K562 (cell line): ENCODE results near the gene TRAPPC8. TPM values are rescaled to one million over a fixed set of nuclear protein-coding genes. Genes with fewer than 3 reads are reported as not detected.

Experiments used
- CEBPG ChIP-seq, 3 experiments: fragments of 200-800 bp in 1 of 3; sonication (Bioruptor generic) in 1 of 3; sonication (generic) in 1 of 3; formaldehyde crosslinking in 1 of 3; IDR thresholded peaks in 2 of 3; conservative IDR thresholded peaks in 1 of 3; 2 replicates each; pipeline versions ENCODE4 v1.6.1 to v1.8.0; 2016 to 2022; ENCODE audit warnings: missing compliant biosample characterization in 2 of 3, missing genetic modification characterization in 2 of 3, mild to moderate bottlenecking in 1 of 3, missing genetic modification reagents in 1 of 3
- CREB3L1 ChIP-seq: fragments of 450-650 bp; IDR thresholded peaks from 2 replicates; pipeline ENCODE4 v1.6.1; 2014; ENCODE audit warnings: low read depth, mild to moderate bottlenecking, moderate library complexity, borderline replicate concordance
- FOSL1 ChIP-seq: fragments of 200-800 bp; sonication (Bioruptor generic); conservative IDR thresholded peaks from 2 replicates; pipeline ENCODE4 v1.6.1; 2016; ENCODE audit warnings: missing genetic modification characterization, missing compliant biosample characterization
- GTF2E2 ChIP-seq: fragments of 200-800 bp; sonication (Bioruptor generic); IDR thresholded peaks from 2 replicates; pipeline ENCODE4 v1.6.1; 2016; ENCODE audit warnings: missing genetic modification characterization, missing compliant biosample characterization
- HMG20B ChIP-seq: fragments of 250-450 bp; sonication (Bioruptor Pico); IDR thresholded peaks from 2 replicates; pipeline ENCODE4 v1.5.0; 2021; ENCODE audit warnings: mild to moderate bottlenecking
- HNRNPH1 ChIP-seq: fragments of 200-400 bp; formaldehyde crosslinking; optimal IDR thresholded peaks from 2 replicates; pipeline ENCODE3; 2017; ENCODE audit warnings: low read depth, mild to moderate bottlenecking, low read length, moderate library complexity
- KHSRP ChIP-seq: fragments of 450-650 bp; IDR thresholded peaks from 2 replicates; pipeline ENCODE4 v1.6.1; 2017
- KLF6 ChIP-seq: fragments of 250-450 bp; sonication (Bioruptor Pico); IDR thresholded peaks from 2 replicates; pipeline ENCODE4 v1.4.0; 2020; ENCODE audit warnings: mild to moderate bottlenecking, moderate library complexity, borderline replicate concordance
- MXI1 ChIP-seq: IDR thresholded peaks from 2 replicates; pipeline ENCODE4 v1.6.1; 2011; ENCODE audit warnings: low read depth, mild to moderate bottlenecking, improper control_type of control experiment, low read length
- PREB ChIP-seq: sonication (generic); formaldehyde crosslinking; IDR thresholded peaks from 2 replicates; pipeline ENCODE4 v1.8.1; 2023; ENCODE audit warnings: mild to moderate bottlenecking, missing genetic modification reagents
- RBFOX2 ChIP-seq: fragments of 200-400 bp; formaldehyde crosslinking; IDR thresholded peaks from 2 replicates; pipeline ENCODE4 v1.6.1; 2017; ENCODE audit warnings: low read depth, mild to moderate bottlenecking, low read length, moderate library complexity
- ZMIZ1 ChIP-seq, 2 experiments: fragments of 150-350 bp in 1 of 2; IDR thresholded peaks; 2 replicates each; pipeline ENCODE4 v1.6.1; 2012 to 2016; ENCODE audit warnings: low read depth in 2 of 2, low read length in 2 of 2, mild to moderate bottlenecking in 1 of 2, moderate library complexity in 1 of 2
- ZNF609 ChIP-seq: sonication (generic); formaldehyde crosslinking; IDR thresholded peaks from 2 replicates; pipeline ENCODE4 v1.8.1; 2023; ENCODE audit warnings: missing genetic modification reagents, mild to moderate bottlenecking, borderline replicate concordance
- ZNF778 ChIP-seq: fragments of 450-650 bp; formaldehyde crosslinking; IDR thresholded peaks from 2 replicates; pipeline ENCODE4 v1.4.0; 2020; ENCODE audit warnings: mild to moderate bottlenecking, moderate library complexity
- polyA plus RNA-seq, 8 experiments: library from polyadenylated mRNA; depleted of rRNA in 4 of 8; stranded (reverse) in 5 of 8; unstranded in 3 of 8; fragments of >200 nt; fragmentation: Nextera tagmentation in 2 of 8; fragmentation: Illumina TruSeq in 1 of 8; extraction: Ambion mirVana in 2 of 8; extraction: Trizol in 1 of 8; gene quantifications; 2 replicates each; pipeline versions ENCODE4 v1.2.1 to v1.2.3, GENCODE V29; 2011 to 2014; ENCODE audit warnings: inconsistent platforms in 1 of 8, missing spikeins in 1 of 8
- total RNA-seq, 7 experiments: library from RNA; depleted of rRNA in 6 of 7; stranded (reverse); fragments of >200 nt in 6 of 7; fragmentation: Illumina TruSeq in 2 of 7; extraction: Trizol in 2 of 7; gene quantifications; 2 replicates each; pipeline versions ENCODE4 v1.2.1 to v1.2.3, GENCODE V29; 2011 to 2021; ENCODE audit warnings: low replicate concordance in 1 of 7

Gene TRAPPC8
- total and polyA plus RNA-seq, 9 of the 15 experiments (the other 6 are each of a cell fraction or from before 2014, with no cell fraction given): 20.1 to 111 (median 35.6) TPM

GRCh38 chr18:31942999-31943877, at the start of gene TRAPPC8 (continued):
- TF ChIP-seq ZNF609 (CRISPR knock-in tag) (0 out of 2 replicates have a peak, but pooled peaks have one; percentile 4), MXI1 (no peak), PREB (CRISPR knock-in tag) (no peak), FOSL1 (tag) (0 out of 2 replicates have a peak, but pooled peaks have one; percentile 5), CREB3L1 (peak; percentile 51; the same call in 1 of the 2 replicates), GTF2E2 (tag) (0 out of 2 replicates have a peak, but pooled peaks have one; percentile 15), KHSRP (no peak), ZMIZ1 (IDR thresholded peaks at IDR 0.05; ENCODE audit: low read depth in 2 of 2, low read length in 2 of 2) (peak in 1 of 2 experiments; percentile 56; a peak in 1 of 4 replicates), RBFOX2 (peak; percentile 99), CEBPG (CRISPR knock-in tag; IDR thresholded peaks at IDR 0.05) (0 out of 2 replicates have a peak, but pooled peaks have one; percentile 27), CEBPG (tag; conservative IDR thresholded peaks at IDR 0.05 in 1 of 2, IDR thresholded peaks at IDR 0.05 in 1 of 2) (no peak), ZNF778 (CRISPR knock-in tag) (no peak), HMG20B (no peak), KLF6 (CRISPR knock-in tag) (peak; percentile 73; the same call in 1 of the 2 replicates), HNRNPH1 (no peak)
